Ishikawa (cell line): ENCODE measurements around the gene LYZL1.

Source experiments
- CEBPB ChIP-seq: IDR thresholded peaks from 2 replicates; pipeline ENCODE4 v1.6.1; 2012
- CREB1 ChIP-seq: IDR thresholded peaks from 2 replicates; pipeline ENCODE4 v1.6.1; 2012; ENCODE audit warnings: low read depth
- EGR1 ChIP-seq: IDR thresholded peaks from 2 replicates; pipeline ENCODE4 v1.6.1; 2012
- EP300 ChIP-seq: IDR thresholded peaks from 2 replicates; pipeline ENCODE4 v1.6.1; 2012; ENCODE audit warnings: borderline replicate concordance
- FOXM1 ChIP-seq: IDR thresholded peaks from 2 replicates; pipeline ENCODE4 v1.6.1; 2012; ENCODE audit warnings: low read depth, borderline replicate concordance
- MAX ChIP-seq: IDR thresholded peaks from 2 replicates; pipeline ENCODE4 v1.6.1; 2012
- NFIC ChIP-seq: IDR thresholded peaks from 2 replicates; pipeline ENCODE4 v1.6.1; 2012
- RAD21 ChIP-seq: IDR thresholded peaks from 2 replicates; pipeline ENCODE4 v1.6.1; 2012; ENCODE audit warnings: low read depth
- TAF1 ChIP-seq: IDR thresholded peaks from 2 replicates; pipeline ENCODE4 v1.6.1; 2012; ENCODE audit warnings: low read depth, mild to moderate bottlenecking
- TCF12 ChIP-seq: IDR thresholded peaks from 2 replicates; pipeline ENCODE4 v1.6.1; 2012; ENCODE audit warnings: low read depth
- TEAD4 ChIP-seq: IDR thresholded peaks from 2 replicates; pipeline ENCODE4 v1.6.1; 2012
- YY1 ChIP-seq: IDR thresholded peaks from 2 replicates; pipeline ENCODE4 v1.6.1; 2012; ENCODE audit warnings: low read depth
- ZBTB7A ChIP-seq: IDR thresholded peaks from 2 replicates; pipeline ENCODE4 v1.6.1; 2012; ENCODE audit warnings: low read depth
- TF ChIP-seq, protein P1 (sequence below): IDR thresholded peaks from 2 replicates; pipeline ENCODE4 v1.6.1; 2012; ENCODE audit warnings: low read depth, mild to moderate bottlenecking
- TF ChIP-seq, protein P2 (sequence below): IDR thresholded peaks from 2 replicates; pipeline ENCODE4 v1.6.1; 2012

Gene LYZL1

DNA sequence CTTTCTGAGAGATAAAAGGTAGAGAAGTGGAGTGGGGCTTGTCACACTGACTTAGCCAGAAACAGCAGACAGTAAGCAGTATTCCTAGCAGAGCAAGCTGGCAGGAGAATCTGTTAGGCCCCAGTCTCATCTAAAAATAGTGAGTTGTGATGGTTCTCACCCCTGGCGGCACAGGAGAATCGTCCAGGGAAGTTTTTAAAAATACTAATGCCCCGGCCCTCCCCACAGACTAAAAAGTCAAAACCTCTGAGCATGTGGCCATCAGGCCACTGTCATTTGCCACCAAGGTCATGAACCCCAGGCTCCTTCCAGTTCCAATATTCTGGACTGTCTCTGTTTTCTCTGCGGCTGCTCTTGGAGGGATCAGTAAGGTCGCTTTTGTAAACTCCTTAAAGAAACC is 34.0 kb downstream of the LYZL1 start:
- TF ChIP-seq TEAD4 (no peak), ZBTB7A (no peak), EGR1 (no peak), EP300 (no peak), RAD21 (no peak), FOXM1 (no peak), NFIC (no peak), CREB1 (no peak), MAX (no peak)
- TF ChIP-seq, protein P1, sequence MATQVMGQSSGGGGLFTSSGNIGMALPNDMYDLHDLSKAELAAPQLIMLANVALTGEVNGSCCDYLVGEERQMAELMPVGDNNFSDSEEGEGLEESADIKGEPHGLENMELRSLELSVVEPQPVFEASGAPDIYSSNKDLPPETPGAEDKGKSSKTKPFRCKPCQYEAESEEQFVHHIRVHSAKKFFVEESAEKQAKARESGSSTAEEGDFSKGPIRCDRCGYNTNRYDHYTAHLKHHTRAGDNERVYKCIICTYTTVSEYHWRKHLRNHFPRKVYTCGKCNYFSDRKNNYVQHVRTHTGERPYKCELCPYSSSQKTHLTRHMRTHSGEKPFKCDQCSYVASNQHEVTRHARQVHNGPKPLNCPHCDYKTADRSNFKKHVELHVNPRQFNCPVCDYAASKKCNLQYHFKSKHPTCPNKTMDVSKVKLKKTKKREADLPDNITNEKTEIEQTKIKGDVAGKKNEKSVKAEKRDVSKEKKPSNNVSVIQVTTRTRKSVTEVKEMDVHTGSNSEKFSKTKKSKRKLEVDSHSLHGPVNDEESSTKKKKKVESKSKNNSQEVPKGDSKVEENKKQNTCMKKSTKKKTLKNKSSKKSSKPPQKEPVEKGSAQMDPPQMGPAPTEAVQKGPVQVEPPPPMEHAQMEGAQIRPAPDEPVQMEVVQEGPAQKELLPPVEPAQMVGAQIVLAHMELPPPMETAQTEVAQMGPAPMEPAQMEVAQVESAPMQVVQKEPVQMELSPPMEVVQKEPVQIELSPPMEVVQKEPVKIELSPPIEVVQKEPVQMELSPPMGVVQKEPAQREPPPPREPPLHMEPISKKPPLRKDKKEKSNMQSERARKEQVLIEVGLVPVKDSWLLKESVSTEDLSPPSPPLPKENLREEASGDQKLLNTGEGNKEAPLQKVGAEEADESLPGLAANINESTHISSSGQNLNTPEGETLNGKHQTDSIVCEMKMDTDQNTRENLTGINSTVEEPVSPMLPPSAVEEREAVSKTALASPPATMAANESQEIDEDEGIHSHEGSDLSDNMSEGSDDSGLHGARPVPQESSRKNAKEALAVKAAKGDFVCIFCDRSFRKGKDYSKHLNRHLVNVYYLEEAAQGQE, result no peak
- TF ChIP-seq, protein P2, sequence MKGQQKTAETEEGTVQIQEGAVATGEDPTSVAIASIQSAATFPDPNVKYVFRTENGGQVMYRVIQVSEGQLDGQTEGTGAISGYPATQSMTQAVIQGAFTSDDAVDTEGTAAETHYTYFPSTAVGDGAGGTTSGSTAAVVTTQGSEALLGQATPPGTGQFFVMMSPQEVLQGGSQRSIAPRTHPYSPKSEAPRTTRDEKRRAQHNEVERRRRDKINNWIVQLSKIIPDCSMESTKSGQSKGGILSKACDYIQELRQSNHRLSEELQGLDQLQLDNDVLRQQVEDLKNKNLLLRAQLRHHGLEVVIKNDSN, result no peak

DNA sequence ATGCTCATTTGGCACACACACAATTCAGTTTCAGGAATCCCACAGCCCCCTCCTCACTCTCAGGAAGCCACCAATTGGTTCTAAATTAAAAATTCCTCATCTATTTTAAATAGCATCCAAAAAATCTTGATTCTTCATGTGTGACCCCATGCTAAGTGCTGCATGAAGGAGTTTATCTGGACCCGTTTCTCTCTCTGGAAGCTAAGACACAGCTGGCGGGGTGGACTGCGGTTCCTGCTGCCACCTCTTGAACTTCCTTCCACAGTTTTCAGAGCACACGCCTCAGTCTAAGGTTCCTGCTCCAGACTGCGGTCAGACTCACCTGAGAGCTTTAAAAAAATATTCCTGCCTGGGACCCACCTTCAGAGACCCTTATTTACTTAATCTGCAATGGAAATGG is 34.5 kb downstream of the LYZL1 start:
- TF ChIP-seq TAF1, result no peak
- no peak for TF ChIP-seq FOXM1
- no peak for TF ChIP-seq CREB1
- no peak for TF ChIP-seq RAD21
- TF ChIP-seq TEAD4, result no peak
- TF ChIP-seq YY1, result no peak
- TF ChIP-seq EGR1, result no peak

- TF ChIP-seq EGR1, result no peak
- TF ChIP-seq CREB1, result no peak
- TF ChIP-seq RAD21, result no peak
- no peak for TF ChIP-seq ZBTB7A
- TF ChIP-seq MAX, result no peak
- no peak for TF ChIP-seq TEAD4
- TF ChIP-seq EP300, result no peak
- no peak for TF ChIP-seq TAF1
- TF ChIP-seq YY1, result no peak
- TF ChIP-seq, protein P2, result no peak
- TF ChIP-seq, protein P1, result no peak
- TF ChIP-seq FOXM1, result no peak
- TF ChIP-seq CEBPB, result no peak
- TF ChIP-seq NFIC, result no peak
- no peak for TF ChIP-seq TCF12
These were observed 35.5 kb downstream of the LYZL1 start for GRCh38 chr10:29324220-29324841.

DNA sequence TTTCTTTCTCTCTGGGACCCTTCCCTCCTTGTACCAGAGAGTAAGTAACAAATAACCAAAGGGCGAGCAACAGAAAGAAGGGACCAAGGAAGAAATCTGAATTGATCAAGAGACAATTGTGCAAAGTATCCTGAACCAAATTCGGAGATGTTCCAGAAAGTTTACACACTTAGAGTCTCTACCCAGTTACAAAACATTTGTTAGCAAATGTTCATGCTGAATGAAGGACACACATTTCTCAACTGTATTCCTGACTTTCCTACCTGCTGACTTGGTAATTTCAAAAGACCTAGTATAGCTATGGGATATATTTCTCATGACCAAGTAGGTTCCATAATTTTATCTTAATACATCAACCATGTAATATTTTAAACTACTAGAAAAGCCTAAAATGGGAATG is 37.4 kb downstream of the LYZL1 start:
- TF ChIP-seq NFIC (no peak), EP300 (no peak), MAX (no peak), CREB1 (no peak), TAF1 (no peak)
- TF ChIP-seq, protein P2, result no peak

GRCh38 chr10:29326886-29327745 is 38.2 kb downstream of the LYZL1 start:
- no peak for TF ChIP-seq RAD21
- no peak for TF ChIP-seq CEBPB
- no peak for TF ChIP-seq TAF1
- no peak for TF ChIP-seq ZBTB7A
